HCT116 (cell line): ENCODE results near the gene HIPK2. TPM values are rescaled to one million over a fixed set of nuclear protein-coding genes. Genes with fewer than 3 reads are reported as not detected.

Experiments
- ATAC-seq: fragments of 200-7000 bp; cut with Tn5 transposase; 2 replicates; pipeline ENCODE4 v1.9.1; 2020; ENCODE audit warnings: mild to moderate bottlenecking, moderate library complexity
- BruUV-seq: library from RNA; stranded (reverse); fragments of 400-500 nt; replicated peaks from 2 replicates; lab custom pipeline; 2021; lab: Mats Ljungman, UMichigan
- CTCF ChIA-PET: fragments of 300-600 bp; sonication (Branson Sonifier 250); formaldehyde crosslinking; loops from one replicate; lab custom pipeline; 2021; ENCODE audit warnings: antibody characterized with exemption; lab: Charles Lee
- POLR2A ChIA-PET: fragments of 300-600, 350-600 bp; sonication (Branson Sonifier 250); formaldehyde crosslinking; loops from one replicate; lab custom pipeline; 2021; ENCODE audit warnings: antibody characterized with exemption; lab: Charles Lee
- RAD21 ChIA-PET, 2 experiments: fragments of 300-600 bp; sonication (Branson Sonifier 250); formaldehyde crosslinking; loops; one replicate each; lab custom pipeline; 2023; ENCODE audit warnings: low total read pairs in 2 of 2; ENCODE audit not compliant: uncharacterized antibody in 2 of 2, unreplicated experiment in 2 of 2, low non-redundant PET in 1 of 2; lab: Charles Lee
- DNase-seq: peaks from one replicate; pipeline ENCODE4 v3.0.0-alpha.2; 2010; ENCODE audit warnings: low read depth, low spot score
- H2AFZ ChIP-seq: fragments of 200-600 bp; shearing (Covaris generic), sonication (generic); 2 replicates; pipeline ENCODE4 v1.6.1; 2017; ENCODE audit warnings: low read depth, mixed run types, mixed read lengths, antibody characterized with exemption, low read length; ENCODE audit not compliant: poor library complexity, severe bottlenecking
- H3K27ac ChIP-seq: 2 replicates; pipeline ENCODE4 v1.5.1; 2012; ENCODE audit warnings: low read depth, low read length
- H3K27me3 ChIP-seq: fragments of 200-600 bp; sonication (generic); 2 replicates; pipeline ENCODE4 v1.6.1; 2016; ENCODE audit warnings: mixed run types, low read length, mixed read lengths; ENCODE audit not compliant: insufficient read depth
- H3K36me3 ChIP-seq, 2 experiments: fragments of 200-500 bp in 1 of 2; fragments of 200-600 bp in 1 of 2; sonication (Bioruptor generic) in 1 of 2; sonication (generic) in 1 of 2; 2 replicates each; pipeline versions ENCODE4 v1.5.1 to v1.6.1; 2014 to 2016; ENCODE audit warnings: low read length in 2 of 2, inconsistent platforms in 1 of 2, mixed read lengths in 1 of 2, mixed run types in 1 of 2; ENCODE audit not compliant: insufficient read depth in 2 of 2, control insufficient read depth in 1 of 2
- H3K4me1 ChIP-seq, 2 experiments: fragments of 200-600 bp in 1 of 2; sonication (generic) in 1 of 2; 2 replicates each; pipeline versions ENCODE4 v1.5.1 to v1.6.1; 2012 to 2017; ENCODE audit warnings: low read length in 2 of 2, inconsistent platforms in 1 of 2, mild to moderate bottlenecking in 1 of 2, mixed read lengths in 1 of 2, mixed run types in 1 of 2, moderate library complexity in 1 of 2; ENCODE audit not compliant: insufficient read depth in 2 of 2, control insufficient read depth in 1 of 2
- H3K4me2 ChIP-seq: fragments of 200-600 bp; sonication (generic); 2 replicates; pipeline ENCODE4 v1.6.1; 2017; ENCODE audit warnings: mixed run types, low read length, mixed read lengths
- H3K4me3 ChIP-seq, 2 experiments: fragments of 200-600 bp in 1 of 2; sonication (generic) in 1 of 2; replicated peaks in 1 of 2; 2 replicates each; pipeline ENCODE4 v1.5.1; 2011 to 2016; ENCODE audit warnings: low read length in 2 of 2, control low read depth in 1 of 2, low read depth in 1 of 2, mild to moderate bottlenecking in 1 of 2, mixed read lengths in 1 of 2, mixed run types in 1 of 2
- H3K79me2 ChIP-seq: fragments of 200-600 bp; sonication (generic); 2 replicates; pipeline ENCODE4 v1.6.1; 2017; ENCODE audit warnings: mild to moderate bottlenecking, mixed run types, low read length, moderate library complexity, mixed read lengths; ENCODE audit not compliant: insufficient read depth
- H3K9ac ChIP-seq: fragments of 200-600 bp; sonication (generic); 2 replicates; pipeline ENCODE4 v1.6.1; 2016; ENCODE audit warnings: low read length, mixed read lengths
- H3K9me2 ChIP-seq: fragments of 200-600 bp; sonication (generic), shearing (Covaris generic); 2 replicates; pipeline ENCODE4 v1.6.1; 2017; ENCODE audit warnings: mixed run types, mild to moderate bottlenecking, moderate library complexity; ENCODE audit not compliant: insufficient read depth
- H3K9me3 ChIP-seq, 2 experiments: fragments of 200-500 bp in 1 of 2; fragments of 200-600 bp in 1 of 2; sonication (Bioruptor generic) in 1 of 2; sonication (generic) in 1 of 2; 2 replicates each; pipeline ENCODE4 v1.6.1; 2014 to 2017; ENCODE audit warnings: low read length in 2 of 2, mixed read lengths in 2 of 2, inconsistent platforms in 1 of 2, low read depth in 1 of 2, mild to moderate bottlenecking in 1 of 2, mixed run types in 1 of 2, moderate library complexity in 1 of 2; ENCODE audit not compliant: control insufficient read depth in 1 of 2, insufficient read depth in 1 of 2
- H4K20me1 ChIP-seq: fragments of 200-600 bp; sonication (generic), shearing (Covaris generic); 2 replicates; pipeline ENCODE4 v1.6.1; 2017; ENCODE audit warnings: mixed run types, mild to moderate bottlenecking, moderate library complexity; ENCODE audit not compliant: insufficient read depth
- CBX3 ChIP-seq: IDR thresholded peaks from 2 replicates; pipeline ENCODE4 v1.6.1; 2012; ENCODE audit warnings: low read depth
- CEBPB ChIP-seq: IDR thresholded peaks from 2 replicates; pipeline ENCODE4 v1.6.1; 2012; ENCODE audit warnings: low read depth
- ELF1 ChIP-seq: IDR thresholded peaks from 2 replicates; pipeline ENCODE4 v1.6.1; 2012; ENCODE audit warnings: low read depth, borderline replicate concordance
- EZH2 ChIP-seq: fragments of 200-600 bp; sonication (generic); IDR thresholded peaks from 2 replicates; pipeline ENCODE4 v1.6.1; 2017; ENCODE audit warnings: antibody characterized with exemption, mixed run types
- MAX ChIP-seq: IDR thresholded peaks from 2 replicates; pipeline ENCODE4 v1.6.1; 2012
- POLR2A ChIP-seq: IDR thresholded peaks from 2 replicates; pipeline ENCODE4 v1.7.0; 2011; ENCODE audit warnings: borderline replicate concordance; ENCODE audit not compliant: insufficient read depth, insufficient read length; ENCODE audit errors: extremely low read depth
- SIN3A ChIP-seq: IDR thresholded peaks from 2 replicates; pipeline ENCODE4 v1.6.1; 2012; ENCODE audit warnings: low read depth
- SRF ChIP-seq: IDR thresholded peaks from 2 replicates; pipeline ENCODE4 v1.6.1; 2012; ENCODE audit warnings: low read depth
- TCF7L2 ChIP-seq: IDR thresholded peaks from 2 replicates; pipeline ENCODE4 v1.7.0; 2011; ENCODE audit warnings: borderline replicate concordance, inconsistent platforms; ENCODE audit not compliant: insufficient read depth, insufficient read length; ENCODE audit errors: extremely low read depth
- intact Hi-C: fragments of 100-400 bp; cut with micrococcal nuclease; formaldehyde crosslinking; loops from 2 replicates; pipeline ENCODE4 v1.10.0; 2022
- total RNA-seq: library from RNA; stranded (reverse); gene quantifications from one replicate; pipeline ENCODE4 v1.2.1, GENCODE V29; 2021; ENCODE audit not compliant: unreplicated experiment

Gene HIPK2
- total RNA-seq, 1 experiment from 2014 or later = 49.5 TPM

- Histone ChIP-seq H2AFZ (no peak overlapping the region), H3K4me2 (no peak overlapping the region), H3K9me2 (no peaks in the 10 kb centered on the region), H3K27me3 (no peaks in the 10 kb centered on the region), H3K4me3 (no peak overlapping the region), H3K9ac (no peak overlapping the region), H3K36me3 (peaks cover 4 to 11% of the 10 kb centered on the region in 2 experiments; a peak in 2 of 4 replicates), H3K9me3 (no peaks in the 10 kb centered on the region), H3K79me2 (peaks cover 25% of the 10 kb centered on the region; the same call in 1 of the 2 replicates), H3K27ac (no peak overlapping the region), H4K20me1 (no peaks in the 10 kb centered on the region), H3K4me1 (no peaks in the 10 kb centered on the region)
- intact Hi-C loops = no loop called here
- no TSS peak for BruUV-seq
- RAD21 ChIA-PET = no interaction called here
- TF ChIP-seq EZH2 = no peak
- TF ChIP-seq POLR2A = no peak
- no peak for TF ChIP-seq TCF7L2
- TF ChIP-seq ELF1 = no peak
- no peak for DNase-seq
- POLR2A ChIA-PET = no interaction called here
- CTCF ChIA-PET = no interaction called here
- no peak for ATAC-seq
Observed at GRCh38 chr7:139714163-139714901, 63.5 kb downstream of the HIPK2 start.

- ChIA-PET POLR2A (no interaction called here), RAD21 (no interaction called here), CTCF (no interaction called here)
- DNase-seq = no peak
- intact Hi-C loops = no loop called here
- ATAC-seq = no peak
- H4K20me1 ChIP-seq = no peaks in the 10 kb centered on the region
- no peaks in the 10 kb centered on the region for H3K4me1 ChIP-seq
- no peak overlapping the region for H3K4me2 ChIP-seq
- no TSS peak for BruUV-seq
- no peak overlapping the region for H3K9ac ChIP-seq
- TF ChIP-seq SIN3A (no peak), CEBPB (no peak), TCF7L2 (no peak), EZH2 (no peak), MAX (no peak), CBX3 (no peak), SRF (no peak)
- H2AFZ ChIP-seq = no peak overlapping the region
- H3K9me2 ChIP-seq = no peaks in the 10 kb centered on the region
- no peak overlapping the region for H3K27ac ChIP-seq
- no peaks in the 10 kb centered on the region for H3K9me3 ChIP-seq
- peaks cover 4 to 11% of the 10 kb centered on the region in 2 experiments; a peak in 2 of 4 replicates for H3K36me3 ChIP-seq
- H3K4me3 ChIP-seq = no peak overlapping the region
- H3K27me3 ChIP-seq = no peaks in the 10 kb centered on the region
- peaks cover 22% of the 10 kb centered on the region; the same call in 1 of the 2 replicates for H3K79me2 ChIP-seq
Observed at GRCh38 chr7:139713526-139714162, 64.2 kb downstream of the HIPK2 start.
